NB4 (cell line): ENCODE data around the gene FGF14.

Experiments
- CTCF ChIP-seq: IDR thresholded peaks from one replicate; pipeline ENCODE4 v1.5.1; 2012; ENCODE audit warnings: low read depth, low read length
- MAX ChIP-seq: IDR thresholded peaks from 2 replicates; pipeline ENCODE4 v1.6.1; 2011; ENCODE audit warnings: low read depth, low read length
- POLR2A ChIP-seq: IDR thresholded peaks from 2 replicates; pipeline ENCODE4 v1.6.1; 2011; ENCODE audit warnings: mild to moderate bottlenecking; ENCODE audit not compliant: insufficient read length; ENCODE audit errors: extremely low read depth

- no peak for TF ChIP-seq CTCF
- TF ChIP-seq POLR2A: no peak
- TF ChIP-seq MAX: no peak
These were observed 389.3 kb downstream of the FGF14 start for GRCh38 chr13:102012299-102013293.
